ENCODE measurements around the gene NEK6.

- TF ChIP-seq NFIC (IDR thresholded peaks at IDR 0.05; ENCODE audit: low read depth, low read length) (no peak), POLR2A (IDR thresholded peaks at IDR 0.05; ENCODE audit: low read depth, low read length) (no peak), CTCF (IDR thresholded peaks at IDR 0.05 in 2 of 3, conservative IDR thresholded peaks at IDR 0.05 in 1 of 3; ENCODE audit: control insufficient read depth in 2 of 3, extremely low read depth in 1 of 3, insufficient read depth in 1 of 3, low read depth in 3 of 3, low read length in 3 of 3) (no peak), POLR2AphosphoS2 (IDR thresholded peaks at IDR 0.05; ENCODE audit: low read depth, low read length) (no peak), CBX5 (IDR thresholded peaks at IDR 0.05; ENCODE audit: low read depth) (no peak), BMI1 (IDR thresholded peaks at IDR 0.05; ENCODE audit: borderline replicate concordance) (no peak), EP300 (IDR thresholded peaks at IDR 0.05; ENCODE audit: borderline replicate concordance in 1 of 2, control insufficient read depth in 1 of 2, low read depth in 2 of 2, low read length in 2 of 2) (no peak), CEBPB (IDR thresholded peaks at IDR 0.05; ENCODE audit: borderline replicate concordance in 1 of 2, low read depth in 2 of 2, low read length in 2 of 2) (no peak), SIN3A (IDR thresholded peaks at IDR 0.05; ENCODE audit: low read depth, low read length) (no peak), FOXM1 (IDR thresholded peaks at IDR 0.05; ENCODE audit: low read depth, low read length) (no peak), NBN (IDR thresholded peaks at IDR 0.05) (no peak), REST (IDR thresholded peaks at IDR 0.05; ENCODE audit: low read depth, low read length) (no peak)
- TF ChIP-seq, protein P1, sequence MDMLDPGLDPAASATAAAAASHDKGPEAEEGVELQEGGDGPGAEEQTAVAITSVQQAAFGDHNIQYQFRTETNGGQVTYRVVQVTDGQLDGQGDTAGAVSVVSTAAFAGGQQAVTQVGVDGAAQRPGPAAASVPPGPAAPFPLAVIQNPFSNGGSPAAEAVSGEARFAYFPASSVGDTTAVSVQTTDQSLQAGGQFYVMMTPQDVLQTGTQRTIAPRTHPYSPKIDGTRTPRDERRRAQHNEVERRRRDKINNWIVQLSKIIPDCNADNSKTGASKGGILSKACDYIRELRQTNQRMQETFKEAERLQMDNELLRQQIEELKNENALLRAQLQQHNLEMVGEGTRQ (IDR thresholded peaks at IDR 0.05; ENCODE audit: borderline replicate concordance, low read depth, low read length) = no peak
- TF ChIP-seq, protein P2, sequence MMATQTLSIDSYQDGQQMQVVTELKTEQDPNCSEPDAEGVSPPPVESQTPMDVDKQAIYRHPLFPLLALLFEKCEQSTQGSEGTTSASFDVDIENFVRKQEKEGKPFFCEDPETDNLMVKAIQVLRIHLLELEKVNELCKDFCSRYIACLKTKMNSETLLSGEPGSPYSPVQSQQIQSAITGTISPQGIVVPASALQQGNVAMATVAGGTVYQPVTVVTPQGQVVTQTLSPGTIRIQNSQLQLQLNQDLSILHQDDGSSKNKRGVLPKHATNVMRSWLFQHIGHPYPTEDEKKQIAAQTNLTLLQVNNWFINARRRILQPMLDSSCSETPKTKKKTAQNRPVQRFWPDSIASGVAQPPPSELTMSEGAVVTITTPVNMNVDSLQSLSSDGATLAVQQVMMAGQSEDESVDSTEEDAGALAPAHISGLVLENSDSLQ (IDR thresholded peaks at IDR 0.05) = no peak
Observed at GRCh38 chr9:124302921-124303320, 45.2 kb downstream of the NEK6 start.

Data from GM12878 (cell line).